Measurements from ENCODE around the gene TADA1.

The TADA1 gene

GRCh38 chr1:166808952-166809351, 67.1 kb downstream of the TADA1 start:
- TF ChIP-seq, protein P1, sequence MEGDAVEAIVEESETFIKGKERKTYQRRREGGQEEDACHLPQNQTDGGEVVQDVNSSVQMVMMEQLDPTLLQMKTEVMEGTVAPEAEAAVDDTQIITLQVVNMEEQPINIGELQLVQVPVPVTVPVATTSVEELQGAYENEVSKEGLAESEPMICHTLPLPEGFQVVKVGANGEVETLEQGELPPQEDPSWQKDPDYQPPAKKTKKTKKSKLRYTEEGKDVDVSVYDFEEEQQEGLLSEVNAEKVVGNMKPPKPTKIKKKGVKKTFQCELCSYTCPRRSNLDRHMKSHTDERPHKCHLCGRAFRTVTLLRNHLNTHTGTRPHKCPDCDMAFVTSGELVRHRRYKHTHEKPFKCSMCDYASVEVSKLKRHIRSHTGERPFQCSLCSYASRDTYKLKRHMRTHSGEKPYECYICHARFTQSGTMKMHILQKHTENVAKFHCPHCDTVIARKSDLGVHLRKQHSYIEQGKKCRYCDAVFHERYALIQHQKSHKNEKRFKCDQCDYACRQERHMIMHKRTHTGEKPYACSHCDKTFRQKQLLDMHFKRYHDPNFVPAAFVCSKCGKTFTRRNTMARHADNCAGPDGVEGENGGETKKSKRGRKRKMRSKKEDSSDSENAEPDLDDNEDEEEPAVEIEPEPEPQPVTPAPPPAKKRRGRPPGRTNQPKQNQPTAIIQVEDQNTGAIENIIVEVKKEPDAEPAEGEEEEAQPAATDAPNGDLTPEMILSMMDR (IDR thresholded peaks at IDR 0.05): no peak
- no peak for TF ChIP-seq ZFX (IDR thresholded peaks at IDR 0.05; ENCODE audit: borderline replicate concordance)
- no peak overlapping the region for H3K27ac ChIP-seq

Data from 22Rv1 (cell line).